GM10248 (cell line): Measurements from ENCODE around the gene UBE4A.
A peak's percentile ranks its signal among the peaks of the same experiment; 100 is the strongest.

Experiments
- CTCF ChIA-PET: fragments of 300-600 bp; sonication (Branson Sonifier 250); formaldehyde crosslinking; extraction: SDS; loops from one replicate; lab custom pipeline; 2021; ENCODE audit warnings: antibody characterized with exemption; lab: Yijun Ruan, JAX
- POLR2A ChIA-PET: fragments of 350-650 bp; sonication (Branson Sonifier 250); formaldehyde crosslinking; extraction: SDS; loops from one replicate; lab custom pipeline; 2020; ENCODE audit warnings: antibody characterized with exemption; lab: Yijun Ruan, JAX
- DNase-seq: peaks from one replicate; pipeline ENCODE4 v3.0.0; 2012; ENCODE audit errors: extremely low spot score
- CTCF ChIP-seq: IDR thresholded peaks from 2 replicates; pipeline ENCODE4 v1.5.1; 2012; ENCODE audit warnings: mild to moderate bottlenecking, low read depth; ENCODE audit errors: extremely low read depth, missing control alignments, control extremely low read depth

The UBE4A gene

GRCh38 chr11:118359295-118359958 is at the start of gene UBE4A:
Gene UBE4A (plus strand): TSS chr11:118359600. CDS start chr11:118365081, 5,481 bp downstream.
- TF ChIP-seq CTCF: no peak
- CTCF ChIA-PET: interaction anchor here (0.8 to 2.3 kb wide), 3 partner anchors 20 to 161 kb away, joined by 3 to 10 read pairs (median 3); no protein-coding TSS in a partner anchor
- peak; percentile 89 for DNase-seq
- POLR2A ChIA-PET: interaction anchor here (0.7 kb wide), 1 partner anchor 150 kb away, joined by 3 read pairs; no protein-coding TSS in a partner anchor

- TF ChIP-seq CTCF: no peak
- no peak for DNase-seq
- CTCF ChIA-PET: interaction anchor here (1.0 to 2.7 kb wide), 4 partner anchors 10 to 51 kb away, joined by 3 to 12 read pairs (median 4); no protein-coding TSS in a partner anchor
- POLR2A ChIA-PET: no interaction called here
Observed at GRCh38 chr11:118310271-118310670, 49.1 kb upstream of the UBE4A start.

GRCh38 chr11:118310781-118311485 is 48.5 kb upstream of the UBE4A start:
- ChIA-PET POLR2A (no interaction called here), CTCF (interaction anchor here (1.0 to 2.7 kb wide), 11 partner anchors 8 to 103 kb away, joined by 3 to 12 read pairs (median 4); no protein-coding TSS in a partner anchor)
- TF ChIP-seq CTCF: no peak
- DNase-seq: no peak

- POLR2A ChIA-PET: interaction anchor here (0.6 kb wide), 1 partner anchor 124 kb away, joined by 4 read pairs; no protein-coding TSS in a partner anchor
- DNase-seq: no peak
- CTCF ChIA-PET: interaction anchor here (1.0 to 2.7 kb wide), 10 partner anchors 8 to 104 kb away, joined by 3 to 12 read pairs (median 4); no protein-coding TSS in a partner anchor
- TF ChIP-seq CTCF: no peak
Observed at GRCh38 chr11:118311518-118311917, 47.9 kb upstream of the UBE4A start.

- no peak for TF ChIP-seq CTCF
- POLR2A ChIA-PET: interaction anchor here (0.6 kb wide), 1 partner anchor 123 kb away, joined by 4 read pairs; no protein-coding TSS in a partner anchor
- DNase-seq: no peak
- CTCF ChIA-PET: interaction anchor here (1.1 to 2.7 kb wide), 5 partner anchors 9 to 50 kb away, joined by 3 to 12 read pairs (median 6); no protein-coding TSS in a partner anchor
Observed at GRCh38 chr11:118312328-118312727, 47.1 kb upstream of the UBE4A start.

- ChIA-PET POLR2A (no interaction called here), CTCF (interaction anchor here (1.0 to 1.2 kb wide), 2 partner anchors 10 to 13 kb away, joined by 3 read pairs; no protein-coding TSS in a partner anchor)
- no peak for DNase-seq
- no peak for TF ChIP-seq CTCF
Observed at GRCh38 chr11:118313242-118313641, 46.2 kb upstream of the UBE4A start.
